Activated naive CD4-positive, alpha-beta T cell (primary cell): ENCODE results near the gene WBP4.
A peak's percentile ranks its signal among the peaks of the same experiment; 100 is the strongest.
"Not testable (repeated sequence)": the region's sequence is repeated elsewhere in the genome, so short reads cannot be mapped to it uniquely, and the experiment has no call there.

ENCODE experiments used
- DNase-seq, 4 experiments: peaks; one replicate each; lab custom pipeline; 2025; lab: John Stamatoyannopoulos, UW

WBP4 gene, protein sequence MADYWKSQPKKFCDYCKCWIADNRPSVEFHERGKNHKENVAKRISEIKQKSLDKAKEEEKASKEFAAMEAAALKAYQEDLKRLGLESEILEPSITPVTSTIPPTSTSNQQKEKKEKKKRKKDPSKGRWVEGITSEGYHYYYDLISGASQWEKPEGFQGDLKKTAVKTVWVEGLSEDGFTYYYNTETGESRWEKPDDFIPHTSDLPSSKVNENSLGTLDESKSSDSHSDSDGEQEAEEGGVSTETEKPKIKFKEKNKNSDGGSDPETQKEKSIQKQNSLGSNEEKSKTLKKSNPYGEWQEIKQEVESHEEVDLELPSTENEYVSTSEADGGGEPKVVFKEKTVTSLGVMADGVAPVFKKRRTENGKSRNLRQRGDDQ

DNA sequence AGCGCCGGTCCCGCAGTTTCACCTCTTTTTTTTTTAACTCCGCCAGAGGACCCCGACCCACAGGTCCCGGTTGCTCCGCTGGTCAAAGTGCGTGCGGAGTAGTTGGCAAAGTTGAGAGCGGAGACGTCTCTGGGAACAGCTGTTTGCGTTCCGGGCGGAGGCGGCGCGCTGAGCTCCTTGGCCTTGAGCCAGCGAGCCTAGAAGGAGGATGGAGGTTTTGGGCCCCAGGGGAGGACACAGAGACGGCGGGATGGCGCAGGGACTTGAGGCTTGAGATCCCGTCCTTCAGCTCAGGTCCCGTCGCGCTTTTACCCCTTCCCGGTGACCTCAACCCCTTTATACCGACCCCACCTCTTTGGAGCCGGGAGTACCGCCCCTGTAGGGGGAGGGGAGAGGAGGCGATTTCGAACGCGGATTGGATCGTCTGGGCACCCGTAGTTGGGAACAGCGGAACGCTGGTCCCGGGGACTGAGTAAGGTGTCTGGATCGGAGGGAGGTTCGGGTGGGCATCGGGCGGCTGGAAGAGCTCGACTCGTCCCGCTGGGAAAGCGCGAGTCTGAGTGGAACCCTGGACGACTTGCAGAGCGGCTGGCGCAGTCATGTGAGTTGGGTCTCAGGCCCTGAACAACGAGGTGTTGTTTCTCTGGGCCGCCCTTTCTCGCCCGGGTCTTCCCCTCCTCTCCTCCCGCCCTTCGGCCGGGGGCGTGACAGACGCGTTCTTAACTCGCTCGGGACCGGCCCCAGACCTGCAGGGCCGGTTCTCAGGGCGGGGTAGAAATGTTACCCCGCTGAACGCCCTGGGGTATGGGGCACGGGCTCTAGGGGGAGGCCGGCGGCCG is at the start of gene WBP4:
WBP4 (plus strand) TSS at position 435 of the 839 bp plus-strand sequence; CDS start at position 600, 165 bp downstream.
- DNase-seq = peak; percentile 73 to 87 (median 81)

DNA sequence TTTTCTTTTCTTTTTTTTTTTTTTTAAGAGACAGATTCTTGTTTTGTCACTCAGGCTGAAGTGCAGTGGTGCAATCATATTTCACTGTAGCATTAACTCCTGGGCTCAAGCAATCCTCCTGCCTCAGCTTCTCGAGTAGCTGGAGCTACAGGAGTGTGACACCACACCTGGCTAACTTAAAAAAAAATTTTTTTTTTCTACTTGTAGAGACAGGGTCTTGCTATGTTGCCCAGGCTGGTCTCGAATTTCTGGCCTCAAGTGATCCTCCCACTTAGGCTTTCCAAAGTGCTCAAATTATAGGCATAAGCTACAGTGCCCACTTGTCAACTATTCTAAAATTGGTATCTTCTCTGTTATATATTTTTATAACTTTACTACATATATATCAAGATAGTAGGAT is 48.8 kb upstream of the WBP4 start:
- DNase-seq = no peak

DNA sequence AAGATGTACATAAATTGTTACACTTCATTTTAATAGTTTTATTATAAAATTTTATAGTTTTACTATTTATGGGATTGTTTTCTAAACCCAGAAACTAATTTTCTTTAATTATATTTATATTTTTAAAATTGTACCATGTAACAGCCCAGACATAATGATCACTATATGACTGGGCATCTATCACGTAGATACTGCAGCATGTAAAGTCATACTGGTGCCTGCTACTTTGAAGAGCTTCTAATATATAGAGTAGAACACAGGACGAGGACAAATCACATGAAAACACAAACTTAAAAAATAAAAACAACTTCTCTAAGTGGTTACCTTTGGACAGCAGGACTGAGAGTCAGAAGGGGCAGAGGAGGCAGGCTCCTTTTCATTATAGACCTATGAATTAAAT is 47.5 kb upstream of the WBP4 start:
- no peak for DNase-seq

DNA sequence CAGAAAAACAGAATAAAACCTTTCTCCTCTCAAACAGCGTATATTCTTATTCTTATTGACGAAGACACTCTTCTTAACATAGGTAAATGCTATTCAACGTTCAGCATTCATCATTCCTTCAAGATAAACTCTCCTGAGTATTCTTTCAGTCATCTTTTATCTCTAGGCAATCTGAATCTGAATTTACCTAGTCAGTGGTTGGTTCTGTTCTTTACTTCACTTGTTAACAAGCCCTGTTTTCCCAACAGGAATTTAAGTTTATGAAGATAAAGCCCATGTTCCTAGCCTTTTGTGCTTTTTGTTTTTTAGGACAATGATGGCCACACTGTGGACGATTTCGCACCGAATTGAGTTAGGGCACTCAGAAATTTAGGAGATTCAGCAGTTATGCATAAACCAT is 45.4 kb upstream of the WBP4 start:
- DNase-seq = no peak

DNA sequence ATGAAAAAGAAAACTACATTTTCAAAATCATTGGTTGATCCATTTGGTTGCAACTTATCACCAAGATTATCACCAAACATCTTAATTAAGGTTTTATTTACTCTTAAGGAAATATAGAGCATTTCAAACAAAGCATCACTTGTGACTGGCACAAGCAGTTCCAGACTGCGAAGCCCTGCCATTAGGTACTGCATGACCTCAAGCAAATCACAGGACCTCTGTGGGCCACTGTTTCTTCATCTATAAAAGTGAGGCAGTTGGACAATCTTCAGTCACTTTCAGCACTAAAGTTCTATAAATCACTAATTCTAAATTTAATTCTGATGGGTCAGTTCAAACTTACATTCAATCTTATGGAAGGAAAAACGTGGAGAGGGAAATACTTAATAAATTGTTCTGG is 44.1 kb upstream of the WBP4 start:
- DNase-seq = no peak

DNA sequence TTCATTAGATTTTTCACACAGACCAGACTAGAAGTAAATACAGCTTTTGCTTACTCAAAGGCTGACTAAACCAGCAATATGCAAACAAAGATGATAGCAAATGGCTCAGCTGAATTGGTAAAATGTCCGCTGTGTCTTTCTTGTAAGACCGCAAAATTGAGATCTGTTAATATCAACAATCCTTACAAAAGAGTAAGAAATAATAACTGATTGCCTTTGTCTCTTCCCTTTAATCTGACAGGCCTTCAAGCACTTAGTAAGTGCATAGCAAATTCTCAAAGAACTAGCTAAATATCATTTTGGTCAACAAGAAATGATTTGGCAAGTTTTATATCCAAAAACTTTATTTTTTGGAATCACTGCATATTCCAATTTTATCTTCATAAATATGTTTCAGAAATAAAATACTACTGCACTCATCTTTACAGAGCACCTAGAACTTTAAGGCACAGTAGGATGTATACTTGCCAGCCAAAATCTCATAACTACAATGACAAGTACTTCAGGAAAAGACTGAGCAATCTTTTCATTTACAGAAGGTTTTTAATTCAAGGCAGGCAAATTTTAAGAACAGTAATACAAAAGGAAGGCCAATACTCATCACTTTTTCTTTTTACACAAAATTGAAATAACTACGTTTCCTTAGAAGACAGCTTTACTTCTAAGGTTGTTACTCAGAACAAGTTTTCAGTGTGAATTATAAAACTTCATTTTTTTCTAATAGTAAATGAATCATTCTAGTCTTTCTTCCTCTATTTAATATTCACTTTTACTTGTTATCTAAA is 43.3 kb upstream of the WBP4 start:
- no peak for DNase-seq

DNA sequence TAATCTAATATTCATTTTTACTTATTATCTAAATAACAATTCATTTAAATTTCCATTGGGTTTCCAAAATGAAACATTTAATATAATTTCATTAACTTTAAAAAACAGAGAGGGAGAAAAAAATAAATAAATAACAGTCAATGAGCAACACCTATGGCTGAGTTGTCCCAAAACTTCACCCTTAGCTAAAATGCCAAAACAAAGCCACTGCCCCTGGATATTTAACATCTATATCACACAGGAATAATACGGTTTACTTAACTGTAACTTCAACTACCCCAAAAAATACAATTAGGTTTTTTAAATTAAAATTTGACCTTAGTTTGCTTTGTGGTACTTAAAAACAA is 42.7 kb upstream of the WBP4 start:
- no peak for DNase-seq

DNA sequence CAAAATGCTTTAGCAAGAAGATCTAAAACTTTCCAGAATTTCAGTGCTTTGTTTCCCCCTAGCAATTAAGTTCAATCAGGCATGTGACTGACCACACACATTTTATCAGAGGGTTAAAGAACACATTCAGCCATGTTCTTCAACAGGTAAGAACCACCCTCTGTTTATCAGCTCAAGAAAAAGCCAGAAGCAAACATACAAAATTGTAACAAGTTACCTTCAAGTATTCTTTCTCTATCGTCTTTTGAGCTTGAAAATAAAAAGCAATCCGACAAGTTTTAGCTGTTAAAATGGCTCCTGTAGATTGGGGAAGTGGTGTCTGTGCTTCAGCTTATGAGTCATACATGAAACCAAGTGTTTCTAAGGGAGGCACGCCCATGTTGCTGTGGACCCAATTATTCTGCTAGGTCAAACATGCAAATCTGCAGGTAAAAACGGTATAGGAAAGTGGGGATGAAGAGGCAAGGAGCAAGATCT is 42.3 kb upstream of the WBP4 start, which contains the start of gene ELF1:
ELF1 (minus strand) TSS at position 306 of the 477 bp plus-strand sequence. CDS start 37,262 bp downstream, outside the sequence.
- DNase-seq = peak in 2 of 4 experiments; percentile 8 to 21

DNA sequence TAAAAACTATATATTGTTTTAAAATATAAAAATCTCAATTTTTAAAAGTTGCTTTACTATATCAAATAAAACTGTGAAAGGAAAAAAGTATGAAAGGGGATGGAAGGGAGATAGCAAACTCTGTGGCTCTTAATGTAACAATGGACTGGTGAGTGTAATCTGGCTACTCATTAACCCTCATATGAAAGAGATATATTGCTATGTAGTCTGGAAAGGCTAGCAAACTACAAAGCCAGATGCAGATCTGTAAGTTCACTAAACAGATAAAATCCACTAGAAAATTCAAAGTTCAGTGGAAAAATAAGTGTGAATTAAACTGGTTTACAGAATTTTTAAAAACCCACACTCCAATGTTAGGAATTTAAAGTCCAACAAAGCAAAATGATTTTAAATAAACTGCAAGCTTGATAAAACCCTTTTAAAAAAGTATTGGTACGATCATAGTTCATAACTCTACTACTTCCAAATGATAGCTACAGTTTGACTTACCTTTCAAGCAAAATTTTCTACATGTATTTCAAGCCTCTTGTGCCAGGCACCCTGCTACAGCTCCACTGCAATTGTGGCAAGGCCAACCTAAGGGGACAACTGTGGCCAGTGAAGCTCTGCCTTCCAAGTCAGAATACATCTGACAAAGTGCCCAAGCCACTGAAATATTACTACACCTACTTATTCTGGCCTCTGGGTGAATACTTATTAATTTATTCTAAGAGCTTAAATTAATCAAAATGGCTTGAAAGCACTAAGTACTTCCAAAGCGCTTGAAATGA is 41.5 kb upstream of the WBP4 start:
- no peak for DNase-seq

DNA sequence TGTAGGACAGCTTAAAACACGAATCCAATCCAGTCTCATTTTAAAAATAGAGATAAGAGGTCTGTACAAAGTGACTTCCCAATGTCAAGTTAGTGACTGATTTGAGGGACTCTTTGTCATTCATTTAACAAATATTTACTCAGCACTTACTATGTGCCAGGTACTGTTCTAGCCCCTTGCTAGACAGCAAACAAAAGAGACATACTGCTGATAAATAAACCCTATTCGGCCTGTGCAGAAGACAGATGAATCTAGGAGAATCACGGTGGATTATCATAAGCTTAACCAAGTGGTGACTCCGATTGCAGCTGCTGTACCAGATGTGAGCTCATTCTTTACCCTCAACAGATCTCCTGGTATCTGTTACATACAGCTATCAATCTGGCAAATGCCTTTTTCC is 35.8 kb upstream of the WBP4 start:
- no peak for DNase-seq

DNA sequence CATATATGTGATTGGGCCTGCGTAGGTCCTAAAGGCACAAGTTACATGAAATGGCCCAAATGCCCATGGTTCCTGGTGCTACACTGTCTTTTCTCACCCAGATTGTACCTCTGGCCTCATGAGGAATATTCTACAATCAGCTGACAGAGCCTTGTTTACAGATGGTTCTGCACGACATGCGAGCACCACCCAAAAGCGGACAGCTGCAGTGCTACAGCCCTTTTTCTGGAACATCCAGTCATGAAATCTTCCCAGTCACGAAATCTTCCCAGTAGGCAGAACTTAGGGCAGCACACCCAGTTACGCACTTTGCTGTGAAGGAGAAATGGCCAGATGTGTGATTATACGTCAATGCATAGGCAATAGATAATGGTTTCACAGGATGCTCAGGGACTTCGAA is 34.5 kb upstream of the WBP4 start:
- no peak for DNase-seq

DNA sequence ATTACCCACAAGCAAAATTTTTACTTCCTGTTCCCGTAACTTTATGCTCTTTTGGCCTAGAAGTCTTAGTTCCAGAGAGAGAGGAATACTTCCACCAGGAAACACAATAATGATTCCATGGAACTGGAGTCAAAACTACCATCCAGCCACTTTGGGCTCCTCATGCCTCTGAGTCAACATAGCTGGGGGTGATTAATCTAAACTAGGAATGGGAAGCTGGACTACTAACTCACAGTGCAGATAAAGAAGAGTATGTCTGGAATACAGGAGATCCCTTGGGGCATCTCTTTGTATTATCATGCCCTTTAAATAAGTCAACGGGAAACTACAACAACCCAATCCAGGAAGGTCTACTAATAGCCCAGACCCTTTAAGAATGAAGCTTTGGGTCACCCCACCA is 33.3 kb upstream of the WBP4 start:
- DNase-seq = no peak

DNA sequence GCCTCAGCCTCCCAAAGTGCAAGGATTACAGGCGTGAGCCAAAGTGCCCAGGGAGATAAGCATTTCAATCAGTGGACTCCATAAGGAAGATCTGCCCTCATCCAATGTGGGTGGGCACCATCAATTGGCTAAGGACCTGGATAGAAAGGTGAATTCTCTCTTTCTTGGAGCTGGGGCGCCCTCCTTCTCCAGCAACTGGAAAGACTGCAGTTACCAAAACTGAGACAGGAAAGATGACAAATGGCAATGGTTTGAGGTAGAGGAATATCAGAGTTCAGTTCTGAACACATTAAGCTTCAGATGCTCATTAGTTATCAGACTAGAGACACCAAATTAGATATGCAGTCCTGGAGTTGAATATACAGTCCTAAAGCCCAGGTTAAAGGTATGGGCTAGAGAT is 31.7 kb upstream of the WBP4 start:
- DNase-seq = no peak

DNA sequence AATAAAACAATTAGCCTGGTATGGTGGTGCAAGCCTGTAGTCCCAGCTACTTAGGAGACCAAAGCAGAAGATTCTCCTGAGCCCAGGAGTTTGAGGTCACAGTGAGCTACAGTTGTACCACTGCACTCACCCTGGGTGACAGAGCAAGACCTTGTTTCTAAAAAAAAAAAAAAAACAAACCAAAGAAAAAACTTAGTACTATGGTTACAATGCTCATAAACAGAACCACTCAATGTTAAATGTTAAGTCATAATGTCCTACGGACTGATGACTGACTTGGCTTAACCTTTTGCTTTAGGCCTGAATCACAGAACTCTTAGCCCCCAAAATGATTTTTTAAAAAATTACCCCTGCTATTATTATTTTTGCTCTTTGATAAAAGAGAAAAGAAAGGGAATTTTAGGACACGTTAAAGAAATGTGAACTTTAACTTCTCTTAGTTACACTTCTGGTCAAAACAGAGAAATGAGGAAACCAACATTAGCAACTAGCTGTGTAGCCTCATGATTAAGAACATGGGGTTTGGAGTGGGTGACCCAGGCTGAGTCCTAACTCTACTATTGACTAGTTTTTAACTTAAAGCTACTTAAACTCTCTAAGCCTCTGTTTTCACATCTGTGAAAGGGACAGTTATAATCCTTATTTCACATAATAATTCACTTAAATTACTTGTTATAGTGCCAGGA is 28.5 kb upstream of the WBP4 start:
- no peak for DNase-seq

DNA sequence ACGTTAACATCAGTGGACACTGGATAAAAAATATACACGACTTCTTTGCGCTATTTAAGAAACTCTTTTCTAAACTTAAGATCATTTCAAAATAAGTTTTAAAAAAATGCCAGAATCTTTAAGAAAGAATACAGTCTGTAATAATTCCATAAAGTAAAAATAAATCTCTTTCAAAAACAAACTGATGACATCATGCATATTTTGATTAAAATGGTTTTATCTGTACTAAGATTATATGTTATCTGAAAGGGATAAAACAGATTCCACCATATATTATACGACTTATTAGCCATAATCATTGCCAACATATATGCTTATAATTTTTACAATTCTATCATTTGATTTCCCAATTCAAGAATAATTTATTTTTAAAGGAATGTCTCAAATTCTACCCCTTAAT is 26.9 kb upstream of the WBP4 start:
- no peak for DNase-seq

DNA sequence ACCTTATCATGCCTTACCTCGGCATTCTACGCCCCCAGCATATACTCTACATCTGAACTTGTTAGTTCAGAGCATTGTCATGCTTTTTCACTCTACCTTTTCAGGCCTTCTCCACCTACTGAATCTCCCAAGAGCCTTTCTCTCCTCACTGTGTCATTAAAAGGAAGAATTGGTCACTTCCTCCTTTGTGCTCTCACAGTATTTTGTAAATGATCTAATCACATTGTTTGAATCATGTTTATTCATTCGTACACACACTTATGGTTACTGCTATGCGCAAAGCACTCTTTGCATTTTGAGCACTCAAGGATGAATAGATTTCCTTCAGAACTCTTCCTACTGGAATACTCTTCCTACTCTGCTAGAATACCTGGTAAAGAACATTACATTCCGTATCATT is 26.4 kb upstream of the WBP4 start:
- no peak for DNase-seq

DNA sequence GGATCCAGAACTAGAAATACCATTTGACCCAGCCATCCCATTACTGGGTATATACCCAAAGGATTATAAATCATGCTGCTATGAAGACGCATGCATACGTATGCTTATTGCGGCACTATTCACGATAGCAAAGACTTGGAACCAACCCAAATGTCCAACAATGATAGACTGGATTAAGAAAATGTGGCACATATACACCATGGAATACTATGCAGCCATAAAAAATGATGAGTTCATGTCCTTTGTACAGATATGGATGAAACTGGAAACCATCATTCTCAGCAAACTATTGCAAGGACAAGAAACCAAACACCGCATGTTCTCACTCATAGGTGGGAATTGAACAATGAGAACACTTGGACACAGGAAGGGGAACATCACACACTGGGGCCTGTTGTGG is 24.8 kb upstream of the WBP4 start:
- not testable (repeated sequence) for DNase-seq

DNA sequence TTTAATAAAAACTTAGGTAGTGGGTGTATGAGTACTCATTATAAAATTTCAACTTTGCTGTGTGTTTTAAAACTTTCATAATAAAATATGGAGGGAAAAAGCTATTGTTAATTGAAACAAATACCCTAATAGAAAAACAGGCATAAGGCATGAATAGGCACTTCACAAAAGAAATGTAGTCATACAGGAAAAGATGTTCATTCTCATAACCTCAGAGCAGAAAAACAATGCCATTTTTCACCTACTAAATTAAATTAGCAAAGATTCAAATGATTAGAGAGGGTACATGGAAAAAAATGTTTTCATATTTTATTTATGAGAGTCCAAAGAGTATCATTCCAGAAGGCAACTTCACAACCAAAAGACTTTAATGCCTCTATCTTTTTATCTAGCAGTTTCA is 21.6 kb upstream of the WBP4 start:
- no peak for DNase-seq

DNA sequence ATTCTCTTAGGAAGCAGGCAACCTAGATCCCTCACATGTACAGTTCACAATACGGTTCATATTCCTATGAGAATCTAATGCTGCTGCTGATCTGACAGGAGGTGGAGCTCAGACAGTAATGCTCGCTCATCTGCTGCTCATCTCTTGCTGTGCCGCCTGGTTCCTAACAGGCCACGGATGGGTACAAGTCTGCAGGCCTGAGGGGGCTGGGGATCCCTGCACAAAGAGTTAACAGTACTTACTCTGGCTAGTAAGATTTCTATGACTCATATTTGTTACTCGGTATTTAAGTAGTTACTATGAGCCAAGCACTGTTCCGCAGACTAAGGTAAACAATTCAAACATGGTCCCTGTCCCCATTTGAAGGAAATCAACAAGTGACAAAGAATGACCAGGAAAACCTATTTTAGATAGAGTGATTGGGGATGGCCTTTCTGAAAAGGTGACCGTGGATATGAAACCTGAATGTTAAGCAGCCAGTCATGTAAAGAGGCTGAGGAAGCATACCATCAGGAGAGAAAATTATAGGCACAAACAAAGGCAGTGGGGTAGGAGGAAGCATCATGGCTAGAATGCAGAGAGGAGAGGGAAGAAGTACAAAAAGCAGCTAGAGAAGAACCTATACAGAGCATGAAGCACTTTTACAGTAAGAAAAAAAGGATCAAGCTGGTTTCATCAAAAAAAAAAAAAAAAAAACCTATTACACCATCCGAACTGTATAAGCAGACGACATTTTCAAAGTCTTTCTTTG is 20.6 kb upstream of the WBP4 start:
- no peak for DNase-seq

DNA sequence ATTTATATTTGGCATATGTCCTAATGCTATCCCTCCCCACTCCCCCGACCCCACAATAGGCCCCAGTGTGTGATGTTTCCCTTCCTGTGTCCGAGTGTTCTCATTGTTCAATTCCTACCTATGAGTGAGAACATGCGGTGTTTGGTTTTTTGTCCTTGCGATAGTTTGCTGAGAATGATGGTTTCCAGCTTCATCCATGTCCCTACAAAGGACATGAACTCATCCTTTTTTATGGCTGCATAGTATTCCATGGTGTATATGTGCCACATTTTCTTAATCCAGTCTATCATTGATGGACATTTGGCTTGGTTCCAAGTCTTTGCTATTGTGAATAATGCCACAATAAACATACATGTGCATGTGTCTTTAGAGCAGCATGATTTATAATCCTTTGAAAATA is 18.9 kb upstream of the WBP4 start:
- DNase-seq = not testable (repeated sequence)
